ENCODE results near the gene NR1I3. TPM values are rescaled to one million over a fixed set of nuclear protein-coding genes. Genes with fewer than 3 reads are reported as not detected.
A peak's percentile ranks its signal among the peaks of the same experiment; 100 is the strongest.

The NR1I3 gene
- polyA plus RNA-seq, 2 of the 4 experiments (the other 2 are of a cell fraction) = not detected

GRCh38 chr1:161226320-161226711, 11.7 kb downstream of the NR1I3 start:
- DNase-seq (ENCODE audit: low read depth in 1 of 2, low spot score in 1 of 2) (no peak), FAIRE-seq (no peak), ATAC-seq (no peak)
- WGBS (ENCODE audit: missing lambda C conversion rate) = 10% methylated on average over 15 of the region's 15 CpGs
- CTCF ChIA-PET = interaction anchor here (0.7 to 20.1 kb wide), 24 partner anchors 8 to 182 kb away, joined by 3 to 319 read pairs (median 11); partner anchors contain the start of genes ADAMTS4, CFAP126, FCER1G and NDUFS2
- Histone ChIP-seq H3K27ac (peak overlapping the region; percentile 72 to 85), H3K4me2 (peak overlapping the region; percentile 93), H3K4me3 (peak overlapping the region; percentile 57), H3K4me1 (peaks cover 13% of the 10 kb centered on the region), H3K9me3 (no peaks in the 10 kb centered on the region)
- POLR2A ChIA-PET = interaction anchor here (0.6 to 1.6 kb wide), 8 partner anchors 11 to 163 kb away, joined by 4 to 23 read pairs (median 10); partner anchors contain the start of genes NDUFS2 and SDHC
- TF ChIP-seq PHF8 (IDR thresholded peaks at IDR 0.05; ENCODE audit: borderline replicate concordance, low read depth) = no peak
- TF ChIP-seq MYC (IDR thresholded peaks at IDR 0.05; ENCODE audit: borderline replicate concordance, low read length) = no peak
- TF ChIP-seq, protein P1, sequence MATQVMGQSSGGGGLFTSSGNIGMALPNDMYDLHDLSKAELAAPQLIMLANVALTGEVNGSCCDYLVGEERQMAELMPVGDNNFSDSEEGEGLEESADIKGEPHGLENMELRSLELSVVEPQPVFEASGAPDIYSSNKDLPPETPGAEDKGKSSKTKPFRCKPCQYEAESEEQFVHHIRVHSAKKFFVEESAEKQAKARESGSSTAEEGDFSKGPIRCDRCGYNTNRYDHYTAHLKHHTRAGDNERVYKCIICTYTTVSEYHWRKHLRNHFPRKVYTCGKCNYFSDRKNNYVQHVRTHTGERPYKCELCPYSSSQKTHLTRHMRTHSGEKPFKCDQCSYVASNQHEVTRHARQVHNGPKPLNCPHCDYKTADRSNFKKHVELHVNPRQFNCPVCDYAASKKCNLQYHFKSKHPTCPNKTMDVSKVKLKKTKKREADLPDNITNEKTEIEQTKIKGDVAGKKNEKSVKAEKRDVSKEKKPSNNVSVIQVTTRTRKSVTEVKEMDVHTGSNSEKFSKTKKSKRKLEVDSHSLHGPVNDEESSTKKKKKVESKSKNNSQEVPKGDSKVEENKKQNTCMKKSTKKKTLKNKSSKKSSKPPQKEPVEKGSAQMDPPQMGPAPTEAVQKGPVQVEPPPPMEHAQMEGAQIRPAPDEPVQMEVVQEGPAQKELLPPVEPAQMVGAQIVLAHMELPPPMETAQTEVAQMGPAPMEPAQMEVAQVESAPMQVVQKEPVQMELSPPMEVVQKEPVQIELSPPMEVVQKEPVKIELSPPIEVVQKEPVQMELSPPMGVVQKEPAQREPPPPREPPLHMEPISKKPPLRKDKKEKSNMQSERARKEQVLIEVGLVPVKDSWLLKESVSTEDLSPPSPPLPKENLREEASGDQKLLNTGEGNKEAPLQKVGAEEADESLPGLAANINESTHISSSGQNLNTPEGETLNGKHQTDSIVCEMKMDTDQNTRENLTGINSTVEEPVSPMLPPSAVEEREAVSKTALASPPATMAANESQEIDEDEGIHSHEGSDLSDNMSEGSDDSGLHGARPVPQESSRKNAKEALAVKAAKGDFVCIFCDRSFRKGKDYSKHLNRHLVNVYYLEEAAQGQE (IDR thresholded peaks at IDR 0.05) = no peak
- no peak for TF ChIP-seq MAZ (IDR thresholded peaks at IDR 0.05; ENCODE audit: borderline replicate concordance, low read depth, low read length)
- no peak for TF ChIP-seq EHF (CRISPR knock-in tag; IDR thresholded peaks at IDR 0.05)
- no peak for TF ChIP-seq NPAS2 (CRISPR knock-in tag; IDR thresholded peaks at IDR 0.05; ENCODE audit: borderline replicate concordance)
- TF ChIP-seq, protein P2, sequence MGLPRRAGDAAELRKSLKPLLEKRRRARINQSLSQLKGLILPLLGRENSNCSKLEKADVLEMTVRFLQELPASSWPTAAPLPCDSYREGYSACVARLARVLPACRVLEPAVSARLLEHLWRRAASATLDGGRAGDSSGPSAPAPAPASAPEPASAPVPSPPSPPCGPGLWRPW (IDR thresholded peaks at IDR 0.05) = no peak
- TF ChIP-seq ZC3H11A (IDR thresholded peaks at IDR 0.05) = no peak
- no peak for TF ChIP-seq BHLHE40 (IDR thresholded peaks at IDR 0.05; ENCODE audit: low read depth, low read length)
- TF ChIP-seq CHD4 (IDR thresholded peaks at IDR 0.05; ENCODE audit: borderline replicate concordance) = no peak
- no peak for TF ChIP-seq BCL3 (IDR thresholded peaks at IDR 0.05)
- TF ChIP-seq FOXS1 (CRISPR knock-in tag; IDR thresholded peaks at IDR 0.05) = no peak
- no peak for TF ChIP-seq CTCF (IDR thresholded peaks at IDR 0.05)
- TF ChIP-seq EHMT2 (IDR thresholded peaks at IDR 0.05; ENCODE audit: low read depth) = no peak
- TF ChIP-seq ZFP36 (IDR thresholded peaks at IDR 0.05; ENCODE audit: borderline replicate concordance, partially characterized antibody) = no peak

GRCh38 chr1:161225534-161226319, 12.3 kb downstream of the NR1I3 start, which contains the start of gene TOMM40L:
Gene TOMM40L (plus strand): TSS chr1:161226060. CDS start chr1:161226490, 430 bp downstream.
- H3K9me3 ChIP-seq = no peaks in the 10 kb centered on the region
- H3K27ac ChIP-seq = peak within 1 kb of the TSS; percentile 72 to 85
- peak within 1 kb of the TSS; percentile 93 for H3K4me2 ChIP-seq
- 7% methylated on average over 16 of the region's 16 CpGs for WGBS (ENCODE audit: missing lambda C conversion rate)
- DNase-seq (ENCODE audit: low read depth in 1 of 2, low spot score in 1 of 2) = peak; percentile 97 to 99
- ChIA-PET CTCF (interaction anchor here (0.7 to 20.1 kb wide), 22 partner anchors 8 to 182 kb away, joined by 3 to 319 read pairs (median 14); partner anchors contain the start of genes ADAMTS4, CFAP126, FCER1G and NDUFS2), POLR2A (interaction anchor here (0.6 to 1.6 kb wide), 12 partner anchors 9 to 203 kb away, joined by 3 to 23 read pairs (median 6); partner anchors contain the start of genes NDUFS2 and SDHC)
- peak within 1 kb of the TSS; percentile 57 for H3K4me3 ChIP-seq
- peaks cover 13% of the 10 kb centered on the region for H3K4me1 ChIP-seq
- peak; percentile 28 for FAIRE-seq
- peak; percentile 93 to 98 for ATAC-seq
- TF ChIP-seq SMC3 (IDR thresholded peaks at IDR 0.05) (peak; percentile 55; the same call in 2 of the 3 replicates), POLR2AphosphoS2 (conservative IDR thresholded peaks at IDR 0.05; ENCODE audit: low read length) (no peak), KDM5A (IDR thresholded peaks at IDR 0.05) (peak; percentile 82), HOXB5 (CRISPR knock-in tag; IDR thresholded peaks at IDR 0.05) (no peak), RAD21 (conservative IDR thresholded peaks at IDR 0.05 in 1 of 2, IDR thresholded peaks at IDR 0.05 in 1 of 2) (peak in 1 of 2 experiments; percentile 40; a peak in 3 of 5 replicates), POLR2A (IDR thresholded peaks at IDR 0.05; ENCODE audit: low read length) (peak; percentile 43; the same call in 1 of the 2 replicates), HMGXB4 (CRISPR knock-in tag; IDR thresholded peaks at IDR 0.05; ENCODE audit: borderline replicate concordance) (no peak), JUN (IDR thresholded peaks at IDR 0.05) (peak in 1 of 2 experiments; percentile 35; a peak in 1 of 5 replicates), CTCF (IDR thresholded peaks at IDR 0.05) (peak; percentile 49)
